ENCODE results near the gene PPP1R16B.

The PPP1R16B gene

DNA sequence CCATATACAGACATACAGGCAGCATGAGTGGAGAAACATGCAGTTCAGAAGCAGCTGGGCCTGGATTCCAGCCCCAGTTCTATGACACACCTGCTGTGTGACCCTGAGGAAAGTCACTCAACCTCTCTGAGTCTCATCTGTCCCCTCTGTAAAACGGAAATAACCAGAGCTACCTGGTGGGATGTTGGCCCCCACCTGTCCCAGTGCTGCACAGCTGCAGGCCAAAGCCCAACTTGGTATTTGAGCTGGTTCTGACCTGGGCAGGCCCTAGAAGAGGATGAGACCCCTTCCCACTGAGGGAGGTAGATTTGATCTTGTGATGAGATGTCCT, 55.5 kb downstream of the PPP1R16B start:
- Mint-ChIP-seq H3K4me3 (no peak overlapping the region), H3K36me3 (ENCODE audit: low read depth) (peaks cover 33% of the 10 kb centered on the region), H3K27ac (peak overlapping the region; percentile 26), H3K27me3 (ENCODE audit: low read depth) (no peaks in the 10 kb centered on the region), H3K4me1 (ENCODE audit: low read depth) (peaks cover 66% of the 10 kb centered on the region), H3K9me3 (no peaks in the 10 kb centered on the region)

DNA sequence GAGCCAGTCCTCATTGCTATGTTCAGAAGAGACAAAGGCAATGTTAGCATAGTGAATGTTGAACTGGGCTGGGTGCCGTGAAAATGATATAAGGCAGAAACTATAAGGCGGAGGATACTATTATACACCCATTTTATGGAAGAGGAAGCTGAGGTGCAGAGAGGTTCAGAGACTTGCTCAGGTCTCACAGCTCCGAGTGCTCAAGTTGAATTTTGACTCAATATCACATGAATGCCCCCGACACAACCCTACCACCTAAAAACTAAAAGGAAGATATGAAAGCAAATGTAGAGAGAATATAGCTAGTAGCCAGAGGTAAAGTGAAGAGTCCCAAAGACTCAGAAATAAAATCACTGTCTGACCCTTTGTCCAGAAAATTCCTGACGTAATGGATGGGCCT, 56.7 kb downstream of the PPP1R16B start:
- H3K9me3 Mint-ChIP-seq, result no peaks in the 10 kb centered on the region
- peaks cover 61% of the 10 kb centered on the region for H3K4me1 Mint-ChIP-seq (ENCODE audit: low read depth)
- H3K36me3 Mint-ChIP-seq (ENCODE audit: low read depth), result peaks cover 26% of the 10 kb centered on the region
- H3K27ac Mint-ChIP-seq, result peak overlapping the region; percentile 86
- peak overlapping the region; percentile 49 for H3K4me3 Mint-ChIP-seq
- no peaks in the 10 kb centered on the region for H3K27me3 Mint-ChIP-seq (ENCODE audit: low read depth)

- H3K4me1 Mint-ChIP-seq (ENCODE audit: low read depth), result peaks cover 60% of the 10 kb centered on the region
- H3K36me3 Mint-ChIP-seq (ENCODE audit: low read depth), result peaks cover 25% of the 10 kb centered on the region
- peak overlapping the region; percentile 62 for H3K4me3 Mint-ChIP-seq
- H3K9me3 Mint-ChIP-seq, result no peaks in the 10 kb centered on the region
- peak overlapping the region; percentile 86 for H3K27ac Mint-ChIP-seq
- H3K27me3 Mint-ChIP-seq (ENCODE audit: low read depth), result no peaks in the 10 kb centered on the region
Observed at GRCh38 chr20:38863024-38863851, 57.7 kb downstream of the PPP1R16B start.

GRCh38 chr20:38864662-38865061, 59.2 kb downstream of the PPP1R16B start:
- H3K4me1 Mint-ChIP-seq (ENCODE audit: low read depth), result peaks cover 51% of the 10 kb centered on the region
- H3K4me3 Mint-ChIP-seq, result no peak overlapping the region
- H3K36me3 Mint-ChIP-seq (ENCODE audit: low read depth), result peaks cover 29% of the 10 kb centered on the region
- no peaks in the 10 kb centered on the region for H3K27me3 Mint-ChIP-seq (ENCODE audit: low read depth)
- no peaks in the 10 kb centered on the region for H3K9me3 Mint-ChIP-seq
- H3K27ac Mint-ChIP-seq, result no peak overlapping the region

DNA sequence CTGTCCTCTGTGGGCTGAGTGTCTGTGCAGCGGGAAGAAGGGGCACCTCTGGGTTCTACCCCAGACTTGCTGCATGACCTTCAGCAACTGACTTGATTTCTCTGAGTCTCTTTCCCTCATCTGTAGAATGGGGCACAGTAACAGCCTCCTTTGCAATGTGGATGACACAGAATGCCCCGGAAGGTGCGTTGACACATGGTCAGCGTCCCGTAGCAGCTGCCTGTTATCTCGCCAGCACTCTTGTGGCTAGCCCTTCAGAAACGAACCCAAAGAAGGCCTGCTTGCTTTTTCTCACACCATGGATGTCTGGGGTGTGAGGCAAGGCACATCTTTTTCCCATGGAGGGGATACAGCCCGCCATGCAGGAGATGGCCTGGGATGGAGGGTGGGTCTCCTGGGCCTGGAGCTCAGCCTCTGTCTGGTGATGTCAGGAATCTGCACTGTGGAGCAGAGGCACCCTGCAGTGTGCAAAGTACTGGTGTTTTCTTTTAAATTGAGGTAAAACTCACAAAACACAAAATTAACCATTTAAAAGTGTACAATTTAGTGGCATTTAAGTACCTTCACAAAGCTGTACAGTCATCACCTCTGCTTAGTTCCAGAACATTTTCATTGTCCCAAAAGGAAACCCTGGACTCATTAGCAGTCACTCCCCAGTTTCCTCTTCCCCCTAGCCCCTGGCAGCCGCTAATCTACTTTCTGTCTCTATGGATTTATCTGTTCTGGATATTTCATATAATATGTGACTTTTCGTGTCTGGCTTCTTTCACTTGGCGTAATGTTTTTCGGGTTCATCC, 61.0 kb downstream of the PPP1R16B start:
- H3K27me3 Mint-ChIP-seq (ENCODE audit: low read depth), result no peaks in the 10 kb centered on the region
- H3K9me3 Mint-ChIP-seq, result no peaks in the 10 kb centered on the region
- no peak overlapping the region for H3K4me3 Mint-ChIP-seq
- H3K36me3 Mint-ChIP-seq (ENCODE audit: low read depth), result peaks cover 26% of the 10 kb centered on the region
- H3K27ac Mint-ChIP-seq, result no peak overlapping the region
- H3K4me1 Mint-ChIP-seq (ENCODE audit: low read depth), result peaks cover 55% of the 10 kb centered on the region

GRCh38 chr20:38867062-38867359, 61.5 kb downstream of the PPP1R16B start:
- Mint-ChIP-seq H3K4me1 (ENCODE audit: low read depth) (peaks cover 55% of the 10 kb centered on the region), H3K9me3 (no peaks in the 10 kb centered on the region), H3K27me3 (ENCODE audit: low read depth) (no peaks in the 10 kb centered on the region), H3K36me3 (ENCODE audit: low read depth) (peaks cover 26% of the 10 kb centered on the region), H3K27ac (no peak overlapping the region), H3K4me3 (no peak overlapping the region)

DNA sequence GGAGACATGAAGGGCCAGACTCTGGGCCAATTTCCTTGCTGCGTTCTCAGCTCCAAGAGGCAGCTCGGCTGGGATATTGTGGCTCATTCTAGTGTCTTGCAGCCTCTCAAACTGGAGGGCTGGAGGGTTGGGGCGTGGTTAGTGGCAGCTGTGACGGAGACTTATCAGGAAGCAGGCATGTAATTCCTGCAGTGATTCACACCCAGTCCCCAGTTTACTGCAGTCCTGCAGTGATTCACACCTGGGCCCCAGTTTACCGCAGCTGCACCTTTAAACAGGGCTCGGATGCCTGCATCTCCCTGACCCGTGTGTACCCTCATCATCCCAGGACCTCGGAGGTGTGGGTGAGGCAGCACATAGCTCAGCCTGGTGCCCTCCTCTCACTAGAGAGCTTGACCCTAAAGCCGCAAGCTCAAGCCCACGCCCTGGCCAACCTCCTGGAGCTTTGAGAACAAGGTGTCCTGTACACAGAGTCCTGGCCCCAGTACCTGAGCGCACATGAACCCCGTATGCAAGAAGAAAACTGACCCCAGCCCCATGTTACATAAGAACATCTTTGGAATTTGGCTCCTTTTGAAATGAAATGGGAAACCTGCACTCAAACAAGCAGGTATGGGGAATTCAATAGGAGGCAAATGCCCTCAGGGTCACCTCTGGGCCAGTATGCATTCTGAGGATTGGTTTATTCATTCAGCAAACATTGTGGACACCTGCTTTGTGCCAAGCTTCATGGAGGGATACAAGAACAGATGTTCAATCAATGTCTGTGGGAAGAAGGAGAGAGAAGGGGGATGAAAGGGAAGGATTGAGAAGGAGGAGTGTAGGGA, 65.4 kb downstream of the PPP1R16B start:
- Mint-ChIP-seq H3K4me1 (ENCODE audit: low read depth) (peaks cover 66% of the 10 kb centered on the region), H3K27ac (peak overlapping the region; percentile 82), H3K36me3 (ENCODE audit: low read depth) (peaks cover 27% of the 10 kb centered on the region), H3K27me3 (ENCODE audit: low read depth) (no peaks in the 10 kb centered on the region), H3K9me3 (no peaks in the 10 kb centered on the region), H3K4me3 (peak overlapping the region; percentile 53)

GRCh38 chr20:38871560-38871953, 66.1 kb downstream of the PPP1R16B start:
- H3K4me1 Mint-ChIP-seq (ENCODE audit: low read depth), result peaks cover 69% of the 10 kb centered on the region
- no peaks in the 10 kb centered on the region for H3K9me3 Mint-ChIP-seq
- peaks cover 27% of the 10 kb centered on the region for H3K36me3 Mint-ChIP-seq (ENCODE audit: low read depth)
- no peaks in the 10 kb centered on the region for H3K27me3 Mint-ChIP-seq (ENCODE audit: low read depth)
- H3K4me3 Mint-ChIP-seq, result peak overlapping the region; percentile 53
- H3K27ac Mint-ChIP-seq, result peak overlapping the region; percentile 82

- H3K9me3 Mint-ChIP-seq, result no peaks in the 10 kb centered on the region
- peak overlapping the region; percentile 89 for H3K27ac Mint-ChIP-seq
- no peaks in the 10 kb centered on the region for H3K27me3 Mint-ChIP-seq (ENCODE audit: low read depth)
- peaks cover 66% of the 10 kb centered on the region for H3K4me1 Mint-ChIP-seq (ENCODE audit: low read depth)
- H3K4me3 Mint-ChIP-seq, result peak overlapping the region; percentile 76
- H3K36me3 Mint-ChIP-seq (ENCODE audit: low read depth), result peaks cover 25% of the 10 kb centered on the region
Observed at GRCh38 chr20:38872036-38872435, 66.5 kb downstream of the PPP1R16B start.

GRCh38 chr20:38872491-38873049, 67.1 kb downstream of the PPP1R16B start:
- H3K4me1 Mint-ChIP-seq (ENCODE audit: low read depth), result peaks cover 67% of the 10 kb centered on the region
- H3K4me3 Mint-ChIP-seq, result peak overlapping the region; percentile 76
- H3K27me3 Mint-ChIP-seq (ENCODE audit: low read depth), result no peaks in the 10 kb centered on the region
- peaks cover 27% of the 10 kb centered on the region for H3K36me3 Mint-ChIP-seq (ENCODE audit: low read depth)
- no peaks in the 10 kb centered on the region for H3K9me3 Mint-ChIP-seq
- peak overlapping the region; percentile 89 for H3K27ac Mint-ChIP-seq

DNA sequence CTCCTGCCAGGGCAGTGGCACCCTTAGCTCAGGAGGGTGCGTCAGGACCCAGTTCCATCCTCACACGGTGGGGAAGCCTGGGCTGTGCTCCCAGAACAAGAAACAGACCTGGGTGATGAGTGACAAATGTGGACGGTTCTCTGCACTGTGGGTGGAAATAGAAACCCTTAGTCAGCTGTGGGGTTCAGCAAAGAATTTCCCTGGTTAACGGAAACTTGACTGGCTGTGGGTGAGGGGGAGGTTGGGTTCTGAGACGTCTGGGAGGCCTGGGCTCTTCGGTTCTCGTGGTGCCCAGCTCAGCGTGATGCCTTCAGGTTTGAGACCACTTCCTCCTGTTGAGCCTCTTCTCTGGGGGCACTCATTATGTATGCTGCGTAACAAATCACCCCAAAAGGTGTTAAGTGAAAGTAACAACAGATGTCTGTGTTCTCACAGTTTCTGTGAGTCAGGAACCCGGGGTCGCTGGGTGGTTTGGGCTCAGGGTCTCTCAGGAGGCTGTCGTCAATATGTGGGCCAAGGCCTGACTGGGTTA, 67.6 kb downstream of the PPP1R16B start:
- Mint-ChIP-seq H3K36me3 (ENCODE audit: low read depth) (peaks cover 27% of the 10 kb centered on the region), H3K9me3 (no peaks in the 10 kb centered on the region), H3K4me3 (peak overlapping the region; percentile 76), H3K27me3 (ENCODE audit: low read depth) (no peaks in the 10 kb centered on the region), H3K27ac (peak overlapping the region; percentile 89), H3K4me1 (ENCODE audit: low read depth) (peaks cover 67% of the 10 kb centered on the region)

GRCh38 chr20:38874460-38875174, 69.1 kb downstream of the PPP1R16B start:
- H3K27ac Mint-ChIP-seq, result peak overlapping the region; percentile 89
- no peaks in the 10 kb centered on the region for H3K27me3 Mint-ChIP-seq (ENCODE audit: low read depth)
- H3K36me3 Mint-ChIP-seq (ENCODE audit: low read depth), result peaks cover 26% of the 10 kb centered on the region
- H3K9me3 Mint-ChIP-seq, result no peaks in the 10 kb centered on the region
- H3K4me3 Mint-ChIP-seq, result peak overlapping the region; percentile 77
- H3K4me1 Mint-ChIP-seq (ENCODE audit: low read depth), result peaks cover 72% of the 10 kb centered on the region

- Mint-ChIP-seq H3K4me1 (ENCODE audit: low read depth) (peaks cover 74% of the 10 kb centered on the region), H3K4me3 (peak overlapping the region; percentile 77), H3K36me3 (ENCODE audit: low read depth) (peaks cover 29% of the 10 kb centered on the region), H3K9me3 (no peaks in the 10 kb centered on the region), H3K27ac (peak overlapping the region; percentile 89), H3K27me3 (ENCODE audit: low read depth) (no peaks in the 10 kb centered on the region)
Observed at GRCh38 chr20:38875175-38875993, 69.9 kb downstream of the PPP1R16B start.
